Vagina (tissue), 2 donors: Measurements from ENCODE around the gene R3HDM4.

Experiments used
- CTCF ChIP-seq, 3 experiments: fragments of 450-650 bp in 2 of 3; fragments of 200-600 bp in 1 of 3; sonication (generic) in 1 of 3; IDR thresholded peaks; one replicate each; pipeline ENCODE4 v1.5.1; 2017 to 2019; ENCODE audit warnings: antibody characterized with exemption in 3 of 3, mild to moderate bottlenecking in 2 of 3, moderate library complexity in 2 of 3
- POLR2A ChIP-seq, 2 donors: fragments of 450-650 bp; IDR thresholded peaks; one replicate each; pipeline ENCODE4 v1.6.1; 2017; ENCODE audit warnings: antibody characterized with exemption in 2 of 2, mild to moderate bottlenecking in 2 of 2, moderate library complexity in 2 of 2
- POLR2AphosphoS5 ChIP-seq, 2 donors: sonication (generic); formaldehyde crosslinking; IDR thresholded peaks; one replicate each; pipeline ENCODE4 v1.9.0; 2017; ENCODE audit warnings: antibody characterized with exemption in 2 of 2, mild to moderate bottlenecking in 2 of 2, low read depth in 1 of 2; ENCODE audit not compliant: insufficient read depth in 1 of 2

- TF ChIP-seq POLR2A (IDR thresholded peaks at IDR 0.05) (no peak), CTCF (IDR thresholded peaks at IDR 0.05) (no peak), POLR2AphosphoS5 (IDR thresholded peaks at IDR 0.05; ENCODE audit: insufficient read depth in 1 of 2, low read depth in 1 of 2) (peak in 1 of 2 donors; percentile 11)
These were observed 37.6 kb downstream of the R3HDM4 start for GRCh38 chr19:875265-875879.
